Endothelial cell of umbilical vein (primary cell): ENCODE data around the gene RPGR. TPM values are rescaled to one million over a fixed set of nuclear protein-coding genes. Genes with fewer than 3 reads are reported as not detected.

Experiments
- BruUV-seq: library from RNA; stranded (reverse); fragments of 400-500 nt; replicated peaks from 2 replicates; lab custom pipeline; 2021; lab: Mats Ljungman, UMichigan
- CTCF ChIA-PET: fragments of 300-600, 350-600 bp; sonication (Branson Sonifier 250); formaldehyde crosslinking; loops from one replicate; lab custom pipeline; 2021; ENCODE audit warnings: antibody characterized with exemption, inconsistent platforms; lab: Charles Lee
- POLR2A ChIA-PET: fragments of 300-600, 350-600 bp; sonication (Branson Sonifier 250); formaldehyde crosslinking; loops from one replicate; lab custom pipeline; 2021; ENCODE audit warnings: antibody characterized with exemption, inconsistent platforms; lab: Charles Lee
- DNase-seq: peaks from one replicate; pipeline ENCODE4 v3.0.0-alpha.2; 2011; ENCODE audit warnings: low read depth, low spot score
- FAIRE-seq: peaks from 2 replicates; lab custom pipeline; 2011; peaks lifted over from hg19 to GRCh38; lab: Jason Lieb, UNC
- H2AFZ ChIP-seq: 2 replicates; pipeline ENCODE4 v1.6.0; 2012; ENCODE audit warnings: low read depth, low read length, control low read depth, inconsistent platforms
- H3K27ac ChIP-seq: 2 replicates; pipeline ENCODE4 v1.5.1; 2011; ENCODE audit warnings: low read depth, mild to moderate bottlenecking, control low read depth, low read length, moderate library complexity; ENCODE audit not compliant: insufficient read depth
- H3K27me3 ChIP-seq, 2 experiments: 2 replicates each; pipeline versions ENCODE4 v1.6.0 to v1.6.1; 2011; ENCODE audit warnings: low read length in 2 of 2, mixed read lengths in 1 of 2; ENCODE audit not compliant: control insufficient read depth in 2 of 2, insufficient read depth in 2 of 2
- H3K36me3 ChIP-seq, 2 experiments: 2 replicates in 1 of 2; 3 replicates in 1 of 2; pipeline ENCODE4 v1.5.1; 2011; ENCODE audit warnings: low read length in 2 of 2, mild to moderate bottlenecking in 1 of 2, moderate library complexity in 1 of 2; ENCODE audit not compliant: control insufficient read depth in 2 of 2, insufficient read depth in 2 of 2; ENCODE audit errors: extremely low read depth in 1 of 2
- H3K4me1 ChIP-seq: 3 replicates; pipeline ENCODE4 v1.5.1; 2011; ENCODE audit warnings: mild to moderate bottlenecking, low read length; ENCODE audit not compliant: control insufficient read depth, insufficient read depth; ENCODE audit errors: extremely low read depth
- H3K4me2 ChIP-seq: 2 replicates; pipeline ENCODE4 v1.6.1; 2011; ENCODE audit warnings: low read length, control low read depth, mixed read lengths; ENCODE audit not compliant: insufficient read depth
- H3K4me3 ChIP-seq, 3 experiments: fragments of 200-600 bp in 1 of 3; sonication (generic), shearing (Covaris generic) in 1 of 3; replicated peaks in 1 of 3; 2 replicates each; pipeline ENCODE4 v1.5.1; 2011 to 2016; ENCODE audit warnings: control low read depth in 3 of 3, low read length in 3 of 3, mild to moderate bottlenecking in 2 of 3, inconsistent platforms in 1 of 3, low read depth in 1 of 3, moderate library complexity in 1 of 3; ENCODE audit not compliant: insufficient read depth in 1 of 3
- H3K79me2 ChIP-seq: 2 replicates; pipeline ENCODE4 v1.6.0; 2012; ENCODE audit warnings: low read length, inconsistent platforms; ENCODE audit not compliant: control insufficient read depth, insufficient read depth
- H3K9ac ChIP-seq: replicated peaks from 2 replicates; pipeline ENCODE3; 2011; ENCODE audit warnings: low read length, control low read depth; ENCODE audit not compliant: insufficient read depth; ENCODE audit errors: extremely low read depth
- H3K9me1 ChIP-seq: replicated peaks from 3 replicates; pipeline ENCODE4 v1.6.0; 2011; ENCODE audit warnings: mild to moderate bottlenecking, low read length; ENCODE audit not compliant: control insufficient read depth, insufficient read depth; ENCODE audit errors: extremely low read depth
- H3K9me3 ChIP-seq: replicated peaks from 2 replicates; pipeline ENCODE4 v1.5.1; 2012; ENCODE audit warnings: low read length, inconsistent platforms; ENCODE audit not compliant: control insufficient read depth, insufficient read depth
- H4K20me1 ChIP-seq: replicated peaks from 2 replicates; pipeline ENCODE3; 2011; ENCODE audit warnings: mild to moderate bottlenecking, low read length; ENCODE audit not compliant: control insufficient read depth, insufficient read depth; ENCODE audit errors: extremely low read depth
- CTCF ChIP-seq, 2 donors: IDR thresholded peaks; 1 replicate in 1 of 2; 2 replicates in 1 of 2; pipeline ENCODE4 v1.5.1; 2011; ENCODE audit warnings: low read length in 2 of 2, mild to moderate bottlenecking in 2 of 2, moderate library complexity in 2 of 2, control low read depth in 1 of 2, inconsistent platforms in 1 of 2, low read depth in 1 of 2; ENCODE audit not compliant: insufficient read depth in 1 of 2; ENCODE audit errors: extremely low read depth in 1 of 2
- EZH2 ChIP-seq: IDR thresholded peaks from 2 replicates; pipeline ENCODE4 v1.6.1; 2012; ENCODE audit warnings: borderline replicate concordance, low read depth, mild to moderate bottlenecking, moderate library complexity, low read length, inconsistent platforms; ENCODE audit not compliant: severe bottlenecking
- FOS ChIP-seq: IDR thresholded peaks from 2 replicates; pipeline ENCODE4 v1.6.1; 2011; ENCODE audit warnings: mild to moderate bottlenecking, low read length, moderate library complexity, borderline replicate concordance; ENCODE audit not compliant: insufficient read depth
- GATA2 ChIP-seq: IDR thresholded peaks from 2 replicates; pipeline ENCODE4 v1.7.0; 2011; ENCODE audit warnings: low read depth, mild to moderate bottlenecking, moderate library complexity, mixed read lengths, low read length; ENCODE audit not compliant: insufficient read length, insufficient read depth
- JUN ChIP-seq: IDR thresholded peaks from 2 replicates; pipeline ENCODE4 v1.6.1; 2011; ENCODE audit warnings: borderline replicate concordance, low read depth; ENCODE audit not compliant: insufficient read length, insufficient read depth
- MAX ChIP-seq: IDR thresholded peaks from 2 replicates; pipeline ENCODE4 v1.6.1; 2011; ENCODE audit not compliant: insufficient read depth, insufficient read length
- MYC ChIP-seq: IDR thresholded peaks from one replicate; pipeline ENCODE4 v1.6.1; 2011; ENCODE audit warnings: mild to moderate bottlenecking, low read depth, low read length
- POLR2A ChIP-seq: IDR thresholded peaks from 2 replicates; pipeline ENCODE4 v1.6.1; 2012; ENCODE audit warnings: low read depth, mild to moderate bottlenecking, control low read depth, low read length
- POLR2AphosphoS5 ChIP-seq: IDR thresholded peaks from 2 replicates; pipeline ENCODE4 v1.6.1; 2012; ENCODE audit warnings: low read depth, mild to moderate bottlenecking, control low read depth, low read length, moderate library complexity; ENCODE audit not compliant: insufficient read depth
- dilution Hi-C: fragments of 300-500 bp; cut with MboI; formaldehyde crosslinking; loops from one replicate; pipeline ENCODE4 v1.15.0; 2019; ENCODE audit warnings: low sequenced_read_pairs; ENCODE audit not compliant: extremely low pct_ligation_motif_present
- intact Hi-C: fragments of 100-400 bp; cut with micrococcal nuclease; formaldehyde crosslinking; loops from one replicate; pipeline ENCODE4 v1.10.0; 2022
- polyA plus RNA-seq, 4 experiments: library from polyadenylated mRNA; depleted of rRNA in 3 of 4; stranded (reverse) in 3 of 4; unstranded in 1 of 4; fragments of >200 nt; gene quantifications; 2 replicates each; pipeline versions ENCODE4 v1.2.1 to v1.2.3, GENCODE V29; 2011 to 2012; ENCODE audit warnings: missing spikeins in 1 of 4
- total RNA-seq: library from RNA; stranded (reverse); gene quantifications from 2 replicates; pipeline ENCODE4 v1.2.3, GENCODE V29; 2021

The RPGR gene
- total and polyA plus RNA-seq, 2 donors (not counting 3 experiments of a cell fraction or from before 2014, with no cell fraction given), result 2.7 to 24.0 TPM

DNA sequence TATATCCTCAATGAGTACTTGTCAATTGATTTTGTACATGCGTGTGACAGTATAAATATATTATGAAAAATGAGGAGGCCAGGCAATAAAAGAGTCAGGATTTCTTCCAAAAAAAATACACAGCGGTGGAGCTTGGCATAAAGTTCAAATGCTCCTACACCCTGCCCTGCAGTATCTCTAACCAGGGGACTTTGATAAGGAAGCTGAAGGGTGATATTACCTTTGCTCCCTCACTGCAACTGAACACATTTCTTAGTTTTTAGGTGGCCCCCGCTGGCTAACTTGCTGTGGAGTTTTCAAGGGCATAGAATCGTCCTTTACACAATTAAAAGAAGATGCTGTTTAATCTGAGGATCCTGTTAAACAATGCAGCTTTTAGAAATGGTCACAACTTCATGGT, 25.1 kb upstream of the RPGR start, which contains the start of gene OTC:
TSS of gene OTC (plus strand) at position 243 of the 400 bp plus-strand sequence. CDS start at position 336, 93 bp downstream.
- no peak within 1 kb of the TSS for H2AFZ ChIP-seq
- no TSS peak for BruUV-seq
- H3K4me2 ChIP-seq, result no peak within 1 kb of the TSS
- no peak within 1 kb of the TSS for H3K4me3 ChIP-seq
- no peaks in the 10 kb centered on the region for H3K79me2 ChIP-seq
- no peaks in the 10 kb centered on the region for H4K20me1 ChIP-seq
- H3K4me1 ChIP-seq, result peaks cover 4% of the 10 kb centered on the region
- FAIRE-seq (no peak), DNase-seq (no peak)
- no peaks in the 10 kb centered on the region for H3K27me3 ChIP-seq
- ChIA-PET POLR2A (no interaction called here), CTCF (no interaction called here)
- TF ChIP-seq EZH2 (no peak), FOS (no peak), MAX (no peak), POLR2A (no peak), GATA2 (no peak), MYC (no peak), JUN (no peak), CTCF (IDR thresholded peaks at IDR 0.05; ENCODE audit: extremely low read depth in 1 of 2, insufficient read depth in 1 of 2, low read depth in 1 of 2, low read length in 2 of 2) (no peak), POLR2AphosphoS5 (no peak)
- dilution Hi-C loops (no loop called here), intact Hi-C loops (no loop called here)
- H3K27ac ChIP-seq, result no peak within 1 kb of the TSS
- no peaks in the 10 kb centered on the region for H3K9me3 ChIP-seq
- no peaks in the 10 kb centered on the region for H3K9me1 ChIP-seq
- no peaks in the 10 kb centered on the region for H3K36me3 ChIP-seq
- H3K9ac ChIP-seq, result no peak within 1 kb of the TSS
